ENCODE measurements around the gene SERPINH1. TPM values are rescaled to one million over a fixed set of nuclear protein-coding genes. Genes with fewer than 3 reads are reported as not detected.
A peak's percentile ranks its signal among the peaks of the same experiment; 100 is the strongest.
"Not testable (repeated sequence)": the region's sequence is repeated elsewhere in the genome, so short reads cannot be mapped to it uniquely, and the experiment has no call there.

Gene SERPINH1
- total RNA-seq, 1 experiment from 2014 or later, result 818 TPM

GRCh38 chr11:75567971-75568370, 5.9 kb downstream of the SERPINH1 start:
- DNase-seq (ENCODE audit: low spot score), result no peak
- in situ Hi-C loops (cut with HindIII; ENCODE audit: low sequenced_read_pairs), result no loop called here

GRCh38 chr11:75568616-75569219, 6.7 kb downstream of the SERPINH1 start:
- DNase-seq (ENCODE audit: low spot score), result no peak
- in situ Hi-C loops (cut with HindIII; ENCODE audit: low sequenced_read_pairs), result no loop called here

GRCh38 chr11:75570559-75571139, 8.6 kb downstream of the SERPINH1 start:
- DNase-seq (ENCODE audit: low spot score), result no peak
- in situ Hi-C loops (cut with HindIII; ENCODE audit: low sequenced_read_pairs), result no loop called here

- in situ Hi-C loops (cut with HindIII; ENCODE audit: low sequenced_read_pairs), result no loop called here
- DNase-seq (ENCODE audit: low spot score), result no peak
These were observed 9.6 kb downstream of the SERPINH1 start for GRCh38 chr11:75571625-75572024.

- in situ Hi-C loops (cut with HindIII; ENCODE audit: low sequenced_read_pairs), result no loop called here
- peak; percentile 91 for DNase-seq (ENCODE audit: low spot score)
These were observed 10.7 kb downstream of the SERPINH1 start for GRCh38 chr11:75572744-75573143.

- no peak for DNase-seq (ENCODE audit: low spot score)
- in situ Hi-C loops (cut with HindIII; ENCODE audit: low sequenced_read_pairs), result no loop called here
These were observed 12.9 kb downstream of the SERPINH1 start for GRCh38 chr11:75574698-75575602.

GRCh38 chr11:75576017-75576416, 14.0 kb downstream of the SERPINH1 start:
- DNase-seq (ENCODE audit: low spot score), result no peak
- in situ Hi-C loops (cut with HindIII; ENCODE audit: low sequenced_read_pairs), result no loop called here

- no peak for DNase-seq (ENCODE audit: low spot score)
- in situ Hi-C loops (cut with HindIII; ENCODE audit: low sequenced_read_pairs), result no loop called here
These were observed 14.5 kb downstream of the SERPINH1 start for GRCh38 chr11:75576499-75576918.

- DNase-seq (ENCODE audit: low spot score), result no peak
- in situ Hi-C loops (cut with HindIII; ENCODE audit: low sequenced_read_pairs), result no loop called here
These were observed 15.2 kb downstream of the SERPINH1 start for GRCh38 chr11:75577207-75577606.

- DNase-seq (ENCODE audit: low spot score), result no peak
- in situ Hi-C loops (cut with HindIII; ENCODE audit: low sequenced_read_pairs), result no loop called here
These were observed 16.9 kb downstream of the SERPINH1 start for GRCh38 chr11:75578977-75579376.

- in situ Hi-C loops (cut with HindIII; ENCODE audit: low sequenced_read_pairs), result no loop called here
- DNase-seq (ENCODE audit: low spot score), result no peak
These were observed 17.8 kb downstream of the SERPINH1 start for GRCh38 chr11:75579841-75580240.

- DNase-seq (ENCODE audit: low spot score), result no peak
- in situ Hi-C loops (cut with HindIII; ENCODE audit: low sequenced_read_pairs), result no loop called here
These were observed 20.4 kb downstream of the SERPINH1 start for GRCh38 chr11:75582506-75582894.

- in situ Hi-C loops (cut with HindIII; ENCODE audit: low sequenced_read_pairs), result no loop called here
- DNase-seq (ENCODE audit: low spot score), result peak; percentile 69
These were observed 21.1 kb downstream of the SERPINH1 start for GRCh38 chr11:75582895-75583717.

- in situ Hi-C loops (cut with HindIII; ENCODE audit: low sequenced_read_pairs), result no loop called here
- peak; percentile 76 for DNase-seq (ENCODE audit: low spot score)
These were observed 21.9 kb downstream of the SERPINH1 start for GRCh38 chr11:75583718-75584658.

GRCh38 chr11:75584659-75585292, 22.7 kb downstream of the SERPINH1 start:
- in situ Hi-C loops (cut with HindIII; ENCODE audit: low sequenced_read_pairs); DNase-seq (ENCODE audit: low spot score): not testable (repeated sequence)

GRCh38 chr11:75585293-75585670, 23.2 kb downstream of the SERPINH1 start:
- no peak for DNase-seq (ENCODE audit: low spot score)
- in situ Hi-C loops (cut with HindIII; ENCODE audit: low sequenced_read_pairs), result no loop called here

GRCh38 chr11:75586395-75586794, 24.3 kb downstream of the SERPINH1 start:
- in situ Hi-C loops (cut with HindIII; ENCODE audit: low sequenced_read_pairs), result no loop called here
- DNase-seq (ENCODE audit: low spot score), result no peak

- in situ Hi-C loops (cut with HindIII; ENCODE audit: low sequenced_read_pairs), result no loop called here
These were observed 26.0 kb downstream of the SERPINH1 start for GRCh38 chr11:75588051-75588481.

More at GRCh38 chr11:75588051-75588481, 26.0 kb downstream of the SERPINH1 start:
- DNase-seq (ENCODE audit: low spot score), result no peak

Measured in G401 (cell line).